Measurements from ENCODE around the gene ZNF44. TPM values are rescaled to one million over a fixed set of nuclear protein-coding genes. Genes with fewer than 3 reads are reported as not detected.

ZNF44 gene
- total RNA-seq, 1 experiment from 2014 or later = 3.6 TPM

- no peak for ATAC-seq
- RAD21 ChIA-PET (ENCODE audit: low non-redundant PET in 1 of 2, low total read pairs in 2 of 2, uncharacterized antibody in 2 of 2, unreplicated experiment in 2 of 2) = no interaction called here
- CTCF ChIA-PET = no interaction called here
Measured at GRCh38 chr19:12265921-12266704, 28.6 kb downstream of the ZNF44 start.

More at GRCh38 chr19:12265921-12266704, 28.6 kb downstream of the ZNF44 start:
- DNase-seq (ENCODE audit: low read depth, low spot score) = no peak
- Histone ChIP-seq H3K4me2 (ENCODE audit: low read length) (no peak overlapping the region), H3K4me3 (replicated peaks in 1 of 2; ENCODE audit: low read depth in 1 of 2, low read length in 2 of 2) (no peak overlapping the region), H3K9me3 (ENCODE audit: control insufficient read depth in 1 of 2, insufficient read depth in 1 of 2, low read depth in 1 of 2, low read length in 2 of 2) (peaks cover 14 to 15% of the 10 kb centered on the region in 2 experiments; a peak in 2 of 4 replicates), H3K27ac (ENCODE audit: low read depth, low read length) (no peak overlapping the region), H3K79me2 (ENCODE audit: insufficient read depth, low read length) (no peaks in the 10 kb centered on the region), H2AFZ (ENCODE audit: low read depth, low read length, poor library complexity, severe bottlenecking) (no peak overlapping the region), H3K36me3 (ENCODE audit: control insufficient read depth in 1 of 2, insufficient read depth in 2 of 2, low read length in 2 of 2) (0 out of 4 replicates have a peak, but pooled peaks cover 0 to 4% of the 10 kb centered on the region in 2 experiments), H3K4me1 (ENCODE audit: control insufficient read depth in 1 of 2, insufficient read depth in 2 of 2, low read length in 2 of 2) (no peaks in the 10 kb centered on the region), H3K9me2 (ENCODE audit: insufficient read depth) (no peaks in the 10 kb centered on the region), H4K20me1 (ENCODE audit: insufficient read depth) (no peaks in the 10 kb centered on the region), H3K27me3 (ENCODE audit: insufficient read depth, low read length) (no peaks in the 10 kb centered on the region), H3K9ac (ENCODE audit: low read length) (no peak overlapping the region)
- no TSS peak for BruUV-seq (replicated peaks)
- POLR2A ChIA-PET = no interaction called here
- intact Hi-C loops (cut with micrococcal nuclease) = no loop called here
- TF ChIP-seq POLR2AphosphoS5 (IDR thresholded peaks at IDR 0.05; ENCODE audit: low read depth, low read length) (no peak), TCF7L2 (IDR thresholded peaks at IDR 0.05; ENCODE audit: borderline replicate concordance, extremely low read depth, insufficient read depth, insufficient read length) (no peak), CBX3 (IDR thresholded peaks at IDR 0.05; ENCODE audit: low read depth) (no peak), RAD21 (IDR thresholded peaks at IDR 0.05; ENCODE audit: low read depth) (no peak), ATF3 (IDR thresholded peaks at IDR 0.05) (no peak), ELF1 (IDR thresholded peaks at IDR 0.05; ENCODE audit: borderline replicate concordance, low read depth) (no peak)
- TF ChIP-seq, protein P1, sequence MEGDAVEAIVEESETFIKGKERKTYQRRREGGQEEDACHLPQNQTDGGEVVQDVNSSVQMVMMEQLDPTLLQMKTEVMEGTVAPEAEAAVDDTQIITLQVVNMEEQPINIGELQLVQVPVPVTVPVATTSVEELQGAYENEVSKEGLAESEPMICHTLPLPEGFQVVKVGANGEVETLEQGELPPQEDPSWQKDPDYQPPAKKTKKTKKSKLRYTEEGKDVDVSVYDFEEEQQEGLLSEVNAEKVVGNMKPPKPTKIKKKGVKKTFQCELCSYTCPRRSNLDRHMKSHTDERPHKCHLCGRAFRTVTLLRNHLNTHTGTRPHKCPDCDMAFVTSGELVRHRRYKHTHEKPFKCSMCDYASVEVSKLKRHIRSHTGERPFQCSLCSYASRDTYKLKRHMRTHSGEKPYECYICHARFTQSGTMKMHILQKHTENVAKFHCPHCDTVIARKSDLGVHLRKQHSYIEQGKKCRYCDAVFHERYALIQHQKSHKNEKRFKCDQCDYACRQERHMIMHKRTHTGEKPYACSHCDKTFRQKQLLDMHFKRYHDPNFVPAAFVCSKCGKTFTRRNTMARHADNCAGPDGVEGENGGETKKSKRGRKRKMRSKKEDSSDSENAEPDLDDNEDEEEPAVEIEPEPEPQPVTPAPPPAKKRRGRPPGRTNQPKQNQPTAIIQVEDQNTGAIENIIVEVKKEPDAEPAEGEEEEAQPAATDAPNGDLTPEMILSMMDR (IDR thresholded peaks at IDR 0.05 in 2 of 3, conservative IDR thresholded peaks at IDR 0.05 in 1 of 3; ENCODE audit: borderline replicate concordance in 1 of 3, insufficient read depth in 1 of 3, low read depth in 2 of 3, low read length in 2 of 3) = no peak
- TF ChIP-seq, protein P2, sequence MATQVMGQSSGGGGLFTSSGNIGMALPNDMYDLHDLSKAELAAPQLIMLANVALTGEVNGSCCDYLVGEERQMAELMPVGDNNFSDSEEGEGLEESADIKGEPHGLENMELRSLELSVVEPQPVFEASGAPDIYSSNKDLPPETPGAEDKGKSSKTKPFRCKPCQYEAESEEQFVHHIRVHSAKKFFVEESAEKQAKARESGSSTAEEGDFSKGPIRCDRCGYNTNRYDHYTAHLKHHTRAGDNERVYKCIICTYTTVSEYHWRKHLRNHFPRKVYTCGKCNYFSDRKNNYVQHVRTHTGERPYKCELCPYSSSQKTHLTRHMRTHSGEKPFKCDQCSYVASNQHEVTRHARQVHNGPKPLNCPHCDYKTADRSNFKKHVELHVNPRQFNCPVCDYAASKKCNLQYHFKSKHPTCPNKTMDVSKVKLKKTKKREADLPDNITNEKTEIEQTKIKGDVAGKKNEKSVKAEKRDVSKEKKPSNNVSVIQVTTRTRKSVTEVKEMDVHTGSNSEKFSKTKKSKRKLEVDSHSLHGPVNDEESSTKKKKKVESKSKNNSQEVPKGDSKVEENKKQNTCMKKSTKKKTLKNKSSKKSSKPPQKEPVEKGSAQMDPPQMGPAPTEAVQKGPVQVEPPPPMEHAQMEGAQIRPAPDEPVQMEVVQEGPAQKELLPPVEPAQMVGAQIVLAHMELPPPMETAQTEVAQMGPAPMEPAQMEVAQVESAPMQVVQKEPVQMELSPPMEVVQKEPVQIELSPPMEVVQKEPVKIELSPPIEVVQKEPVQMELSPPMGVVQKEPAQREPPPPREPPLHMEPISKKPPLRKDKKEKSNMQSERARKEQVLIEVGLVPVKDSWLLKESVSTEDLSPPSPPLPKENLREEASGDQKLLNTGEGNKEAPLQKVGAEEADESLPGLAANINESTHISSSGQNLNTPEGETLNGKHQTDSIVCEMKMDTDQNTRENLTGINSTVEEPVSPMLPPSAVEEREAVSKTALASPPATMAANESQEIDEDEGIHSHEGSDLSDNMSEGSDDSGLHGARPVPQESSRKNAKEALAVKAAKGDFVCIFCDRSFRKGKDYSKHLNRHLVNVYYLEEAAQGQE (IDR thresholded peaks at IDR 0.05; ENCODE audit: low read depth) = no peak

Measured in HCT116 (cell line).